HG03457 (cell line): Measurements from ENCODE around the gene HIPK2.

Source experiments
- ATAC-seq: cut with Tn5 transposase; IDR thresholded peaks from one replicate; pipeline ENCODE4 v1.9.1; 2021; ENCODE audit warnings: moderate number of reproducible peaks; ENCODE audit not compliant: unreplicated experiment

The HIPK2 gene

DNA sequence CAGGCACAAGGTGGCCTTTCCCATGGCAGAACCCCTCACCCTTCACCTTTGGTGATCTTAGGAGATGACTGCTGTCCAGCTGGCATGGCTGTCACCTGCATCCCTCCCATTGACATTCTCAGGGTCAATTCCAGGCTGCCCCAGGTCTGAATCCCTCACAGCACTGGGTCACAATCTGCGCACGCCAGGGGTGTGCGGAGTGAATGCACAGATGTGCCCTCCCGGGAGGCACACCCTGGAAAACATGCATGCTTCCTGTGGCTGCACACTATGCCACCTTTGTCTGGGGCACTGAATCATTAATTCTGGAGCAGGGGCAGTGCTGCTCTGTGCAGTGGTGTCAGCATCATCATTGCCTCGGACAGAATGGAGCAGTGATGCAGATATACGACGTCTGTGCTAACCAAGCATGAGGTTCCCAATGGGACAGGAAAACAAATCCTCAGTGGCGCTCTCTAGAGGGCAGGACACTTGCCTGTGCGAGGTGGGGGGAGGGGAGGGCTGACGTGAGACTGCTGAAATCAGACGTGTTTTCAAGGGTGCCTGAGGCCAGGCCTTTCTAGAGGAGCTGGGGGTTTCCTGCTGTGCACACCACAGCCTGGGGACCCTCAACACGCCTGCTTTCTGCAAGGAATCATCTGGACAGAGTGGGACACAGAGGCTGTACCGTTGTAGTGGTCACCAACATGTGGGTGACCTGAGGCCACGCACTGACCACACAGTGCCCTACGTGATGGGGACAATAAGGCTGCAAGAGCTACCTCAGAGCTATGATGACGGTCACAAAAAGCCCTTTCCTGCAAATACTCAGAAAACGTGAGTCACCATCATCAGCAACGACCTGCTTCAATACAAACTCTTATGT lies 77.9 kb downstream of the HIPK2 start:
- no peak for ATAC-seq

DNA sequence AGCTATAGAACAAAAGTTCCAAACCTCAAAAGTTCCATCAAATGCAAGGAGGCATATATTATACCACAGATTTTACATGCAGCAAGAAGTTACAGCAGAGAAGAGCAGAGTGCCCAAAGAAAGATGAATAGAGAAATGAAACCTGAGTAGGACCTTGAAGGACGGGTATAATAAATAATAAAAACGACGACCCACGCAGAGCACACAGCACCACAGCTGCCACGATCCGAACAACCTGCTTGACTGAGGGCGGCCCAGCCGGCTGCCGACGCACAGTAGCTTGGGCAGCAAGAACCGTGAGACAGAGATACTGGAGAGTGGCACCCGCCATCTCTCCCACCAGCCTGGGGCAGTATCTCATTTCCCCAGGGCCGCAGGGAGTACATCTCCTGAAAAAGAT lies 79.0 kb downstream of the HIPK2 start:
- no peak for ATAC-seq

DNA sequence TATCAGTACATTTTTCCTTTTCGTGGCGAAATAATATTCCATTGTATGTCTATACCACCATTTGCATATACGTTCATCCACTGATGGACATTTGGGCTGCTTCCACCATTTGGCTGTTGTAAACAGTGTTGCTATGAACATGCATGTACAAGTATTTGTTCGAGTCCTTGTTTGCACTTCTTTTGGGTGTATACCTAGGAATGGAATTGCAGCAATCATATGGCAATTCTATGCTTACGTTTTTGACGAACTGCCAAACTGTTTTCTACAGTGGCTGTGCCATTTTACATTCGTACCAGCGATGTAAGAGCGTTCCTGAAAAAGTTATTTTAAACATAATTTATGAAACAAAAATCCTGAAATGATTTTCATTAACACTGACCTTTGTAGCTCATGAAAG lies 79.5 kb downstream of the HIPK2 start:
- ATAC-seq: no peak

GRCh38 chr7:139697056-139697455 lies 80.7 kb downstream of the HIPK2 start:
- no peak for ATAC-seq

DNA sequence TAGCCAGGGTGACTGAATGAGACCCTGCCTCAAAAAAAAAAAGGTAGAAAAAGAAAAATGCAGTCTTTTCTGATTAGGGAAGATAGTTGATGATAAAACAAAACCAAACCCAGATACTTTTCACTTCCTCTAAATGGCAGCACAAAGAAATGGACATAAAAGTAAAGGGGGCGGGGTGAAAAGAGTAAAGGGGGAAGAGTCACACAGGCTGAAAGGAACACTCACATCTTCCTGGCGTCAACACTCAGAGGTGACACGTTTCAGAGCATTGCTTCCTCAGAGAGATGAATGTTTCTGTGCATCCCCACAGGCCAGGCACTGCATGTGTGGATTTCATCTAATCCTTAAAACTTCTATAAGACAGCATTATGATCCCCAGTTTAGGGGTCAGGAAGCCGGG lies 81.2 kb downstream of the HIPK2 start:
- ATAC-seq: no peak

- ATAC-seq: no peak
Measured at GRCh38 chr7:139695588-139695987, 82.2 kb downstream of the HIPK2 start.

GRCh38 chr7:139695051-139695450 lies 82.7 kb downstream of the HIPK2 start:
- ATAC-seq: no peak

GRCh38 chr7:139694389-139694676 lies 83.5 kb downstream of the HIPK2 start:
- no peak for ATAC-seq

- ATAC-seq: no peak
Measured at GRCh38 chr7:139693651-139694388, 84.0 kb downstream of the HIPK2 start.

GRCh38 chr7:139692723-139693122 lies 85.1 kb downstream of the HIPK2 start:
- no peak for ATAC-seq

GRCh38 chr7:139691253-139691781 lies 86.5 kb downstream of the HIPK2 start:
- ATAC-seq: no peak

DNA sequence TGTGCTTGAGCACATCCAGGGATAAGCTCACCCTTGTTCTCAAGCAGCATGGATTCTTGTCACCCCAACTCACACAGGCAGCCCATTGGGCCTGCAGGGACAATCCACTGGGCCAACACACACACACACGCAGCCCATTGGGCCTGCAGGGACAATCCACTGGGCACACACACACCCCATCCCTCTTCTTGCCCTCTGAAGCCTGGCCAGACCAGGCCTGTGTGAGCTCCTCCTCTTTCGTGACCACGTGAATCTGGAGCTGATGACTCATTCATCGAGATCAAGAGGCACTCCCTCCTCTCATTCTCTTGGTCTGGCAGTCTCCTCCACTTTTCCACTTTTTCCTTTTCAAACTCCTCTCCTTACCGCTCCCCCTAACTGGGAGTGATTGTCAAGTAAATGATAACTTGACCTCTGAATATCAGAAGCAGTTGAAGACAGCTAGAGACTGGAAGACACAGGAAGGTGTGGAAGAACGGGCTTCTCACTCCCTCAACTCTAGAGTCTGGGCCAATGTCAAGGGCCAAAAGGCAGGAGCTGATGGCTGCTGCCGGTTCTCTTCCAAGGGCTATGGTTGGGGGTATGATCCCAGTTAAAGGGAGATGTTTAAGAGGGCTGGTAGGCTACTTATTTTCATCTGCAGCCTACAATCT lies 89.7 kb downstream of the HIPK2 start:
- no peak for ATAC-seq

DNA sequence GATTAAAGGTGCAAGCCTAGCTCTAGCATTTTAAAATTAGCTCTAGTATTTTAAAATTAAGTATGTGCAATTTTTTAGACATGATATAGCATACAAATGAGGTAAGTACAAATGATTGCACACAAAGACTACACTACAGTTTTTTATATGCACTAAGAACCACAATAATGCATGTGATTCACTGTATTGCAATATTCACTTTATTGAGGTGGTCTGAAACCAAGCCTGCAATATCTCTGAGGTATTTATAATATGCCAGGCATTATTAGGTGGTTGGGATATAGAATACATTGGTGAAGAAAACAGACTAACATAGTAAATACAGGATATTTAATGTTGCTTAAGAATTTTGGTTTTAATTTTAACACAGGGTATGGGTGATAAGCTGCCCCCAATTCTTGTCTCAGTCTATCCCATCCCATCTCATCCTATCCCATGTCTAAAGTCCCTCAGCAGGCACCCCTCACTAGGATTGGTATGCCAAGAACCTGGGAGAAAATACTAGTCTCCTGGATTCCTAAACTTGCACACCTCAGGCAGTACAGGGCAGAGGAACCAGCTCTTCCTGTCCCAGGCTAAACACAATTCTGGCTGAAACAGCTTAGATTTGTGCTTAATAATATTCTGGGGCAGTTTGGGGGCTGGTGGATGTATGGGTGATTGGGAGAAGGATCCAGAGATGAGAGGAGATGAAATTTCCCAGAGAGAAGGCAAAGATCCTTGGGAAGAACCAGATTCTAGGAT lies 90.4 kb downstream of the HIPK2 start:
- no peak for ATAC-seq

DNA sequence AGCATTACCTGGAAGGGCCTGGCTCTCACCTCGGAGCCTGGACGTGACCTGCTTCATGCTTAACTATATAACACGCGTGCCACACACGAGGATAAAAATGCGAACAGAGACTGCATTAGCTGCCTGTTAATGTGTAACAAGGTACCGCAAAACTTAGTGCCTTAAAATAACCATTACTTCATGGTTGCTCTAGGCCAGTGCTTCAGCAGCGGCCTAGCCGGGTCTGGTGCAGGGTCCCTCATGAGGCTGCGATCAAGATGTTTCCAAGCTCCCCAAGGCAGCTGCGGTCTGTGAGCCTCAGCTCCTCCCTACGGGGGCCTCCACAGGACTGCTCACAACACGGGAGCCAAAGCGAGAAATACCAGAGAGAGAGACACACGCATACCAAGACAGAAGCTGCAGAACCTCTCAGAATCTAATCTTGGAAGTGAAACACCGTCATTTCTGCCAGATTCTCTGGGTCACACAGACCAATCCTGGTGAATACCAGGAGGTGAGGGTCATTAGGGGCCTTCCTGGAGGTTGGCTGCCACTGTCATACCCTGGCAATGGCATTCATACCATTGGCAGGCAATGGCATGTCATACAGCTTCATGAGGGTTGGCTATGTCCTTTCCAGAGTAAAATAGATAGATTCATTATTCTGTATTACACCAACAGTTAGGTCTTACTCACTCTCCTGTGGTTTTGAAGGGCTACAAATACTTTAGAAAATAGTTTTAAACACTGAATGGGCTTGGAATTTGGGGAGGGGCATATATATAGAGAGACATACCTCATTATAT lies 94.5 kb downstream of the HIPK2 start:
- ATAC-seq: no peak

GRCh38 chr7:139682136-139683013 lies 95.4 kb downstream of the HIPK2 start:
- no peak for ATAC-seq

DNA sequence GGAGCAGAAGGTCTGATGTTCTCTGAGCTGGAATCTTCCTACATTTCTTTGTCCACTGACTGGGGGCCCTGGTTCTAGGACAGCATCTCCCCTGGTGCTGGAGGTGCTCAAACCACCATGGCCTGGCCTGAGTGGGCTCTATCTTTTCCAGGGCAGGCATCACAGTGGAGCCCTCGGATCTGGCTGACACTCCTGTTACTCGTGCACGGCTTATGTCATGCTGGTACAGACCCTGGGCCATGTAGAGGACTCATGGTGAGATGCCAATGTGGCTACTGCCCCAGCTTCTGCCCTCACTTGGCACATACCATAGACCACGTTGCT lies 96.0 kb downstream of the HIPK2 start:
- no peak for ATAC-seq

DNA sequence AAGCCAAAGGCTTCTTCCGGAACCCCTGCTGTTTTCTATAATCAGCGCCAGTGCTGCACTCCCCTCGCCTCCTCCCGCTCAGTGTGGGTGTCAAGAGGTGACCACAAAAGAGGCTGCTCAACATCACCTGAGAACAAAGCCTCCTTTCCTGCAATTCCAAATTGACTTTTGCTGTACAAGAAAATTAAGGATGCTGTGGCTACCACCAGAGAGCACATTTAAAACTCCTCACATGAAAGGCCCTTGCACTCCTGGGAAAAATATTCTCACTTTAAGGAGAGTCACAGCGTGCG lies 96.4 kb downstream of the HIPK2 start:
- ATAC-seq: no peak

GRCh38 chr7:139680676-139681462 lies 96.9 kb downstream of the HIPK2 start:
- no peak for ATAC-seq
